IMR-90 (cell line): ENCODE results near the gene SUSD1. TPM values are rescaled to one million over a fixed set of nuclear protein-coding genes. Genes with fewer than 3 reads are reported as not detected.

Source experiments
- ATAC-seq: fragments of 200-7000 bp; cut with Tn5 transposase; 2 replicates; pipeline ENCODE4 v1.9.1; 2020; ENCODE audit warnings: low read depth, mild to moderate bottlenecking, moderate library complexity
- BruUV-seq: library from RNA; stranded (reverse); fragments of 400-500 nt; replicated peaks from 2 replicates; lab custom pipeline; 2021; lab: Mats Ljungman, UMichigan
- CTCF ChIA-PET: fragments of 300-600 bp; formaldehyde crosslinking; extraction: SDS; loops from one replicate; lab custom pipeline; 2021; ENCODE audit warnings: antibody characterized with exemption; lab: Yijun Ruan, JAX
- POLR2A ChIA-PET: fragments of 300-600 bp; sonication (Branson Sonifier 250); formaldehyde crosslinking; loops from one replicate; lab custom pipeline; 2022; ENCODE audit warnings: antibody characterized with exemption; ENCODE audit not compliant: unreplicated experiment; lab: Charles Lee
- DNase-seq: peaks from one replicate; pipeline ENCODE4 v3.0.0; 2013
- H2AFZ ChIP-seq: replicated peaks from 2 replicates; pipeline ENCODE3; 2013; ENCODE audit warnings: low read length, mild to moderate bottlenecking; ENCODE audit not compliant: poor library complexity
- H2AK5ac ChIP-seq: 2 replicates; pipeline ENCODE4 v1.6.1; 2013; ENCODE audit warnings: low read depth, low read length, inconsistent platforms
- H2AK9ac ChIP-seq: replicated peaks from 2 replicates; pipeline ENCODE3; 2013; ENCODE audit warnings: mild to moderate bottlenecking, low read depth, low read length, moderate library complexity; ENCODE audit not compliant: poor library complexity
- H2BK120ac ChIP-seq: 2 replicates; pipeline ENCODE4 v1.6.1; 2013; ENCODE audit warnings: low read depth, low read length, inconsistent platforms
- H2BK15ac ChIP-seq: 3 replicates; pipeline ENCODE4 v1.6.1; 2013; ENCODE audit warnings: low read depth, low read length, inconsistent platforms
- H2BK20ac ChIP-seq: 2 replicates; pipeline ENCODE4 v1.6.1; 2013; ENCODE audit warnings: low read depth, mild to moderate bottlenecking, inconsistent platforms, low read length, moderate library complexity
- H2BK5ac ChIP-seq: 2 replicates; pipeline ENCODE4 v1.6.1; 2013; ENCODE audit warnings: mild to moderate bottlenecking, low read depth, low read length, inconsistent platforms; ENCODE audit not compliant: poor library complexity, severe bottlenecking
- H3K14ac ChIP-seq: replicated peaks from 2 replicates; pipeline ENCODE4 v1.6.1; 2013; ENCODE audit warnings: low read depth, low read length, inconsistent platforms
- H3K18ac ChIP-seq: 2 replicates; pipeline ENCODE4 v1.6.1; 2013; ENCODE audit warnings: low read depth, low read length, control low read depth
- H3K23ac ChIP-seq: 2 replicates; pipeline ENCODE4 v1.6.1; 2013; ENCODE audit warnings: low read depth, low read length, inconsistent platforms
- H3K27ac ChIP-seq: 2 replicates; pipeline ENCODE4 v1.5.1; 2013; ENCODE audit warnings: mild to moderate bottlenecking, control low read depth, low read length; ENCODE audit not compliant: insufficient read depth
- H3K27me3 ChIP-seq: 2 replicates; pipeline ENCODE4 v1.6.1; 2013; ENCODE audit warnings: low read length; ENCODE audit not compliant: control insufficient read depth, insufficient read depth
- H3K36me3 ChIP-seq: 2 replicates; pipeline ENCODE4 v1.6.1; 2013; ENCODE audit warnings: low read length, mixed read lengths; ENCODE audit not compliant: control insufficient read depth, insufficient read depth
- H3K4ac ChIP-seq: 2 replicates; pipeline ENCODE4 v1.6.1; 2013; ENCODE audit warnings: low read depth, low read length, inconsistent platforms
- H3K4me1 ChIP-seq: 2 replicates; pipeline ENCODE4 v1.6.1; 2013; ENCODE audit warnings: low read length, mixed read lengths; ENCODE audit not compliant: control insufficient read depth, insufficient read depth
- H3K4me2 ChIP-seq: 2 replicates; pipeline ENCODE4 v1.6.1; 2013; ENCODE audit warnings: low read depth, mild to moderate bottlenecking, control low read depth, low read length, moderate library complexity
- H3K4me3 ChIP-seq: 2 replicates; pipeline ENCODE4 v1.5.1; 2013; ENCODE audit warnings: low read depth, mild to moderate bottlenecking, control low read depth, low read length, moderate library complexity; ENCODE audit not compliant: insufficient read depth
- H3K56ac ChIP-seq: 2 replicates; pipeline ENCODE4 v1.6.1; 2013; ENCODE audit warnings: low read length, inconsistent platforms; ENCODE audit not compliant: insufficient read depth; ENCODE audit errors: extremely low read depth
- H3K79me1 ChIP-seq, 2 experiments: 2 replicates each; pipeline ENCODE4 v1.6.1; 2013; ENCODE audit warnings: low read length in 2 of 2, inconsistent platforms in 1 of 2, low read depth in 1 of 2
- H3K9ac ChIP-seq: 2 replicates; pipeline ENCODE4 v1.6.1; 2013; ENCODE audit warnings: low read depth, low read length, control low read depth
- H3K9me1 ChIP-seq: 2 replicates; pipeline ENCODE4 v1.6.1; 2013; ENCODE audit warnings: low read length, inconsistent platforms; ENCODE audit not compliant: insufficient read depth
- H3K9me3 ChIP-seq: 2 replicates; pipeline ENCODE4 v1.6.1; 2013; ENCODE audit warnings: low read length; ENCODE audit not compliant: control insufficient read depth, insufficient read depth
- H4K20me1 ChIP-seq: 2 replicates; pipeline ENCODE4 v1.6.1; 2013; ENCODE audit warnings: low read length, inconsistent platforms; ENCODE audit not compliant: insufficient read depth
- H4K5ac ChIP-seq: 2 replicates; pipeline ENCODE4 v1.6.1; 2013; ENCODE audit warnings: mild to moderate bottlenecking, low read depth, low read length, control low read depth
- H4K8ac ChIP-seq, 2 experiments: 2 replicates each; pipeline ENCODE4 v1.6.1; 2013; ENCODE audit warnings: low read depth in 2 of 2, low read length in 2 of 2, control low read depth in 1 of 2, inconsistent platforms in 1 of 2
- H4K91ac ChIP-seq: 2 replicates; pipeline ENCODE4 v1.6.1; 2013; ENCODE audit warnings: low read depth, low read length, inconsistent platforms; ENCODE audit not compliant: insufficient read depth
- BHLHE40 ChIP-seq: fragments of 150-350 bp; IDR thresholded peaks from 2 replicates; pipeline ENCODE4 v1.6.1; 2016; ENCODE audit warnings: mild to moderate bottlenecking, low read depth, low read length
- CEBPB ChIP-seq: IDR thresholded peaks from 2 replicates; pipeline ENCODE4 v1.6.1; 2012; ENCODE audit warnings: low read depth, low read length, improper control_type of control experiment
- CHD1 ChIP-seq: IDR thresholded peaks from 2 replicates; pipeline ENCODE4 v1.6.1; 2012; ENCODE audit warnings: low read depth, low read length, improper control_type of control experiment
- FOS ChIP-seq: fragments of 150-350 bp; IDR thresholded peaks from 2 replicates; pipeline ENCODE4 v1.6.1; 2016; ENCODE audit warnings: low read depth, low read length
- MAZ ChIP-seq: IDR thresholded peaks from 2 replicates; pipeline ENCODE4 v1.6.1; 2012; ENCODE audit warnings: low read depth, mild to moderate bottlenecking, low read length, improper control_type of control experiment, moderate library complexity, borderline replicate concordance
- POLR2A ChIP-seq: IDR thresholded peaks from 2 replicates; pipeline ENCODE4 v1.6.1; 2012; ENCODE audit warnings: mild to moderate bottlenecking, low read depth, low read length
- RAD21 ChIP-seq: IDR thresholded peaks from 2 replicates; pipeline ENCODE4 v1.6.1; 2012; ENCODE audit warnings: low read length, improper control_type of control experiment
- RCOR1 ChIP-seq: IDR thresholded peaks from 2 replicates; pipeline ENCODE4 v1.6.1; 2012; ENCODE audit warnings: mild to moderate bottlenecking, low read length, improper control_type of control experiment; ENCODE audit not compliant: insufficient replicate concordance
- RFX5 ChIP-seq: IDR thresholded peaks from 2 replicates; pipeline ENCODE4 v1.8.0; 2012; ENCODE audit warnings: low read depth, mild to moderate bottlenecking, low read length, moderate library complexity
- WGBS, 2 experiments: methylation state at CpG; one replicate each; pipeline versions ENCODE4 v1.1.5 to v1.1.7; 2013; ENCODE audit warnings: missing lambda C conversion rate in 2 of 2; ENCODE audit not compliant: insufficient read length in 1 of 2; ENCODE audit errors: extremely low coverage in 2 of 2; 5-methylcytosine and 5-hydroxymethylcytosine counted together
- dilution Hi-C: fragments of 300-500 bp; cut with HindIII; formaldehyde crosslinking; loops from one replicate; pipeline ENCODE4 v1.14.3; 2018; ENCODE audit warnings: low sequenced_read_pairs; ENCODE audit not compliant: unreplicated experiment
- in situ Hi-C: fragments of 300-500 bp; cut with MboI; formaldehyde crosslinking; loops from 3 replicates; pipeline ENCODE4 v1.14.3; 2019; ENCODE audit warnings: low sequenced_read_pairs, inconsistent platforms, mixed read lengths
- intact Hi-C: fragments of 100-400 bp; cut with micrococcal nuclease; formaldehyde crosslinking; loops from 2 replicates; pipeline ENCODE4 v1.10.0; 2022
- polyA plus RNA-seq, 3 experiments: library from polyadenylated mRNA; depleted of rRNA; stranded (reverse); fragments of >200 nt; gene quantifications; 2 replicates each; pipeline ENCODE4 v1.2.3, GENCODE V29; 2012; ENCODE audit warnings: low replicate concordance in 1 of 3
- total RNA-seq: library from RNA; depleted of rRNA; stranded (reverse); fragments of >200 nt; gene quantifications from 2 replicates; pipeline ENCODE4 v1.2.3, GENCODE V29; 2012
- TF ChIP-seq, protein P1 (sequence below): fragments of 150-350 bp; IDR thresholded peaks from 2 replicates; pipeline ENCODE4 v1.6.1; 2016; ENCODE audit warnings: low read depth, mild to moderate bottlenecking, low read length, moderate library complexity, borderline replicate concordance
- TF ChIP-seq, protein P2 (sequence below): fragments of 150-350 bp; IDR thresholded peaks from 2 replicates; pipeline ENCODE4 v1.6.1; 2017; ENCODE audit warnings: mild to moderate bottlenecking, antibody characterized with exemption, low read length, low read depth

SUSD1 gene
- total and polyA plus RNA-seq, 2 of the 4 experiments (the other 2 are of a cell fraction), result 4.0 to 4.7 TPM

DNA sequence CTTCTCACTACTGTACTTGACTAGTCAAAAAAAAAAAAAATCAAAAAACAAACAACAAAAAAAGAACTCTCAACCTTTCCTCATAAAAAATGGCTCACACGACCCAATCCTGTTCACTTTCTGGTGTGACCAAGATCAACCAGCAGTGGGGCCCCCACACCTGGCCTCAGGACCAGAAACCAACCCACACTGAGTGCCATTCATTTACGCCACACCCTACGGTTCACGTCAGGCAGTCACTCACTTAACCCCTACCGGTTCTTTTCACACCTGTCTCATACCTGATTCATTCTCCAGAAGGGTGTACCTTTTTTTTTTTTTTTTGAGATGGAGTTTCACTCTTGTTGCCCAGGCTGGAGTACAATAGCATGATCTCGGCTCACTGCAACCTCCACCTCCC lies 5.7 kb downstream of the SUSD1 start:
- Histone ChIP-seq H4K8ac (no peak overlapping the region), H3K18ac (no peak overlapping the region), H3K4me2 (no peak overlapping the region), H3K9me3 (no peaks in the 10 kb centered on the region), H4K91ac (no peak overlapping the region), H2BK120ac (no peak overlapping the region), H3K27ac (no peak overlapping the region), H3K27me3 (no peaks in the 10 kb centered on the region; the same call in 1 of the 2 replicates), H2AK5ac (no peak overlapping the region), H3K23ac (no peak overlapping the region), H3K4me1 (peaks cover 3% of the 10 kb centered on the region; the same call in 1 of the 2 replicates), H2BK15ac (no peak overlapping the region), H3K36me3 (no peaks in the 10 kb centered on the region), H2AK9ac (no peak overlapping the region), H3K4me3 (no peak overlapping the region), H2AFZ (no peak overlapping the region), H2BK20ac (no peak overlapping the region), H4K20me1 (no peaks in the 10 kb centered on the region), H3K14ac (no peak overlapping the region), H3K79me1 (peaks cover 9 to 30% of the 10 kb centered on the region in 2 experiments; a peak in 3 of 4 replicates), H3K9ac (no peak overlapping the region), H3K56ac (no peak overlapping the region), H3K4ac (no peak overlapping the region), H3K9me1 (peaks cover 11% of the 10 kb centered on the region), H2BK5ac (no peak overlapping the region), H4K5ac (no peak overlapping the region)
- no peak for TF ChIP-seq CHD1
- TF ChIP-seq MAZ, result no peak
- no peak for TF ChIP-seq FOS
- TF ChIP-seq POLR2A, result no peak
- TF ChIP-seq CEBPB, result no peak
- no peak for TF ChIP-seq BHLHE40
- no peak for TF ChIP-seq RFX5
- TF ChIP-seq, protein P1, sequence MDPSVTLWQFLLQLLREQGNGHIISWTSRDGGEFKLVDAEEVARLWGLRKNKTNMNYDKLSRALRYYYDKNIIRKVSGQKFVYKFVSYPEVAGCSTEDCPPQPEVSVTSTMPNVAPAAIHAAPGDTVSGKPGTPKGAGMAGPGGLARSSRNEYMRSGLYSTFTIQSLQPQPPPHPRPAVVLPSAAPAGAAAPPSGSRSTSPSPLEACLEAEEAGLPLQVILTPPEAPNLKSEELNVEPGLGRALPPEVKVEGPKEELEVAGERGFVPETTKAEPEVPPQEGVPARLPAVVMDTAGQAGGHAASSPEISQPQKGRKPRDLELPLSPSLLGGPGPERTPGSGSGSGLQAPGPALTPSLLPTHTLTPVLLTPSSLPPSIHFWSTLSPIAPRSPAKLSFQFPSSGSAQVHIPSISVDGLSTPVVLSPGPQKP, result no peak
- TF ChIP-seq, protein P2, sequence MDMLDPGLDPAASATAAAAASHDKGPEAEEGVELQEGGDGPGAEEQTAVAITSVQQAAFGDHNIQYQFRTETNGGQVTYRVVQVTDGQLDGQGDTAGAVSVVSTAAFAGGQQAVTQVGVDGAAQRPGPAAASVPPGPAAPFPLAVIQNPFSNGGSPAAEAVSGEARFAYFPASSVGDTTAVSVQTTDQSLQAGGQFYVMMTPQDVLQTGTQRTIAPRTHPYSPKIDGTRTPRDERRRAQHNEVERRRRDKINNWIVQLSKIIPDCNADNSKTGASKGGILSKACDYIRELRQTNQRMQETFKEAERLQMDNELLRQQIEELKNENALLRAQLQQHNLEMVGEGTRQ, result no peak
- TF ChIP-seq RCOR1, result no peak
- TF ChIP-seq RAD21, result no peak
- ATAC-seq (no peak), DNase-seq (no peak)
- 60% methylated on average over 1 of the region's 6 CpGs; no CpG with 5 or more reads in 1 of the 2 experiments for WGBS, 2 experiments
- ChIA-PET CTCF (no interaction called here), POLR2A (no interaction called here)
- BruUV-seq, result no TSS peak
- intact Hi-C loops (no loop called here), dilution Hi-C loops (no loop called here), in situ Hi-C loops (no loop called here)
